ENCODE results near the gene NCKAP5L.

DNA sequence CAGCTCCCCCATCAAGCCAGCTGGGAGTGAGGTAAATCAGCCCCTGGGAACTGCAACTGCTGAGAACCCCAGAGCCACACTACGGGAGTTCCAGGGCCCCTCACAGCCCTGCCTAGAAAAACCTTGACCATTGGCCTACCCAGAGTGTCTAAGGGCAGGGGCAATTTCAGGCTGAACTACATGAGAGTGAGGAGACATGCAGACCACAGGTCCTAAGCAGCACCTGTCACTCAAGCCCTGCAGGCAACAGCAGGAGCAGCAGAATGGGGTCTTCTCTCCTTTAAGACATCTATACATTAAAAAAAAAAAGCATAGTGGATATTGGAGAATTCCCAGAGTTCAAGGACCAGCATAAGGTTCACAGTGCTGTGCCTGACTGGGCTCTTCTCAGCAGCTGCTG lies 4.9 kb downstream of the NCKAP5L start:
- TF ChIP-seq CTCF (conservative IDR thresholded peaks at IDR 0.05; ENCODE audit: low read length) (no peak), EZH2phosphoT487 (IDR thresholded peaks at IDR 0.05; ENCODE audit: borderline replicate concordance) (no peak)
